Lung microvascular endothelial cell (primary cell): ENCODE results near the gene POMGNT2. TPM values are rescaled to one million over a fixed set of nuclear protein-coding genes. Genes with fewer than 3 reads are reported as not detected.
A peak's percentile ranks its signal among the peaks of the same experiment; 100 is the strongest.

Source experiments
- DNase-seq, 2 donors: peaks; one replicate each; pipeline versions ENCODE4 v3.0.0 to v3.0.0-alpha.2; 2010; ENCODE audit warnings: low read depth in 2 of 2
- total RNA-seq: library from RNA; depleted of rRNA; stranded (reverse); fragments of >200 nt; gene quantifications from 2 replicates; pipeline ENCODE4 v1.2.1, GENCODE V29; 2014

Gene POMGNT2
- 3.3 and 3.8 TPM in 2 replicates for total RNA-seq

DNA sequence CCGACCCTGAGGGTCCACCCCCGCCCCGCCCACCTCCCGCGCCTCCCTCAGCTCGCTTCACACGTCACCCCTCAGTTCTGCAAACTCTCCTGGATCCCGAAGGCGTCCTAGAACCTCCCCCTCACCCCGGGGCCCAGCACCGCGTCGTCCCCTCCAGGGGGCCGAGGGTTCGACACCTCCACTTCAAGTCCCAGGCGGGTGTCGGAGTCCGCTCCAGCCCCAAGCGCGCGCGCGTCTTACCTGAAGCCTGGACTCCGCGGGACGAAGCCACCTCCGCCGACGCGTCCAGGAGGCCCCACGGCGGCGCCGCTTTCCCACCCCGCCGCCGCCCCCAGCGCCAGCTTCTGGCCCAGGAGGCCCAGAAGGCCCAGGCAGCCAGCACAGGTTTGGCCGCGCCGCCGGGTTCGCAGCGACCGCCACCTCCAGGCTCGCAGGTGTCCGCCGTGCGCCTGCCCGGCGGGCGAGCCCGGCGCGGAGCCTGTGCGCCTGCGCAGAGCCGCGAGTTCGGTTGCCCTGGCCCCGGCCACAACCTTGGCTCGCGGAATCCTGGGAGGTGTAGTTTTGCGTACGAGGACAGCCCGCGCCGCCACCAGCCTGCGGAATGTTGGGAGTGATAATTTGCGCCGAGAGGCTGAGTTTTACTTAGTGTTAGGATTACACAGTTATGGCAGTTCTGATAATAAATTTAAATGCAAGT, at the start of gene POMGNT2:
Gene POMGNT2, minus strand, starts transcription at position 484 of the 697 bp plus-strand sequence. CDS start 24,648 bp downstream, outside the sequence.
- peak; percentile 85 to 91 for DNase-seq

DNA sequence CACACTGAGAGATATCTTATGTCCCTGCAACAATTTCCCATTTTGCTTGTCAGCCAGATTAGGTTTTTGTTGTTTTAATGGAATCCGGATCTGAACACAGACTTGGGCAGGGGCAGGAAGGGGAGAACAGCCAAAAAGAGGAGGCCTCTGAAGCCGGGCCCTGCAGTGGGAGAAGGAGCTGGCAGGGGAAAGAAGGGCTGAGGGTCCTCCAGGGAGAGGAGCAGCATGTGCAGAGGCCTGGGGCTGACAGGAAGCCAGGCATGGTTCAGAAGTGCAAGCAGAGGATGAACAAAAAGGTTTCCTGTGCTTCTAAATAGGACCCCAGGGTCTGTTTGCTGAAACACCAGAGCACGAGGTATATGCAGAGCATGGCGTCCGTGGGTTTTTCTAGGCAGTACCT, 49.1 kb upstream of the POMGNT2 start:
- no peak for DNase-seq

DNA sequence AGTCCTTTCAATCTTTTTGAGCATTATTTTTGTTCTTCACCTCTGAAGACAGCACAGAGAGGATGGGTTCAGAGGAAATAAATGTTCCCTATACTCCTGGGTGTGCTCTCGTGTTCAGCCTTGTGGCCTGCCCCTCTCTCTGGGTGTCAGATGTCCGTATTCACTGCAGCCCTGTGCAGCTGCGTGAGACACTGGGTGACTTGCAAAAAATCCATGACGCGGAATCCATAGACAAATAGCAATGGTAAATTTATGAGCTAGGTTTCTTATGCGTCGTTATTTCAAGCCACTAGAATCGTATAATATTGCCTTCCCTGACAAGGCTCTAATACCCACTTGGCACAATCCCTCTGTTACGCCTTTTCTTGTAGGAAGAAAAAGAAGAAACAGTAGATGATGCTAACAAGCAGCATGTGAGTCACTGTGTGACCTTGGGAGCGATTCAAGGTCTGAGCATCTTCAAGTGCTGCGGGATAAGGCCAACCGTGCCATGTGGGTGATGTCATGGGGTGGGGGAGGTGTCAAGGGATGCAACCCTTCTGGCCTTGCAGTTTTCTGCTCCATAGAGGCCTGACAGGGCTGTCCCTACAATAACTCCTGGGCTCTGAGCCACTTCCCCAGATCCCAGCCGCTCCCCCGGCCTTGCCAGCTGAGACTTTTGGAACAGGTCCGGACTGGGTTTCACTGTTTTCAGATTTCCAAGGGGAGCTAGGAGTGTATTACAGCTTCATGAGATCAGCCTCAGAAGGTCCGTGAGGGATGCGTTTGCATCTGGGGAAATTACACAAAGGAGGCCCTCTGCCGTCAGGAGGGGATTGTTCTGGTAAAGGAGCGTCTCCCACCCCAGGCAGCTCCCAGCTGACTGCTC, 47.6 kb upstream of the POMGNT2 start:
- peak in 1 of 2 donors; percentile 19 for DNase-seq

DNA sequence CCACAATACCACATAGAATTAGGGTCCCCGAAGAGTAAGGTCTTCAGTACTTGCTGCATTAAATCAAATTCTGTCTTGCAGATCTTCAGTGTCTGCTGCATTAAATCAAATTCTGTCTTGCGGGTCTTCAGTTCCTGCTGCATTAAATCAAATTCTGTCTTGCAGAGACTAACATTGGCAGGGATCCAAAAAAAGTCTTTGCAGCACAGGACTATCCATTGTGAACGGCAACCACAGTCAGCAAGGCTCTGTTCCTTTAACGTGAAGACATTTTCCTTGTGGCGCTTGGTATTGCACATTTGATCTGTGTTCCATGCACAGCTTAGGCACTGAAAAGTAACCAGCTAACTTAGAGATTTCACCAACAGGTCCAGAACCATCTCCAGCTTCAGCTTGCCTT, 46.8 kb upstream of the POMGNT2 start:
- peak; percentile 12 to 58 for DNase-seq

DNA sequence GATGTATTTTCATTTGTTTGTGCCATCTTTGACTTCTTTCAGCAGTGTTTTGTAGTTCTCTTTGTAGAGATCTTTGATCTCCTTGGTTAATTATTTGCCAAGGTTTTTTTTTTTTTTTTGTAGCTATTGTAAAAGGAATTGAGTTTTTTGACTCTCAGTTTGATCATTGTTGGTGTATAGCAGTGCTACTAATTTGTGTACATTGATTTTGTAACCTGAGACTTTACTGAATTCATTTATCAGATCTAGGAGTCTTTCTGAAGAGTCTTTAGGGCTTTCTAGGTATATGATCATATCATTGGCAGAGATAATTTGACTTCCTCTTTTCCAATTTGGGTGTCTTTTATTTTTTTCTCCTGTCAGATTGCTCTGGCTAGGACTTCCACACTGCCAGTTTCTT, 42.2 kb upstream of the POMGNT2 start:
- DNase-seq: no peak

DNA sequence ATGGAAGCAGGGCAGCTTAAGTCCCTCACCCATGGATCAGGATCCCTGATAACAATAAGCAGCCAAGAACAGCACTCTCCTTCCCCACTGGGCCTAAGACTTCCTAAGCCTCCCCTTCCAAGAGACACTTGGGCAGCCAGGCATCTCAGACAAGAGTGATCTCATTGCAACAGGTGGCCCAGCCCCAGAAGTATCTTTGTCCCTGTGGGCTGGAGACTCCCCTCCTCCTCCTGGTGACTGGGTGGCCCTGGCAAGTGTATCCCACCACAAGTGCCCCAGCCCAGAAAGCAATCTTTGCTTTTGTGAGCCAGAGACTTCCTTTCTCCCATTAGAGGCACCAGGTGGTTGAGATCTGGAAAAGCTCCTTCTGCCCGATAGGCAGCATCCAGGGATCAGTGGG, 40.7 kb upstream of the POMGNT2 start:
- no peak for DNase-seq

DNA sequence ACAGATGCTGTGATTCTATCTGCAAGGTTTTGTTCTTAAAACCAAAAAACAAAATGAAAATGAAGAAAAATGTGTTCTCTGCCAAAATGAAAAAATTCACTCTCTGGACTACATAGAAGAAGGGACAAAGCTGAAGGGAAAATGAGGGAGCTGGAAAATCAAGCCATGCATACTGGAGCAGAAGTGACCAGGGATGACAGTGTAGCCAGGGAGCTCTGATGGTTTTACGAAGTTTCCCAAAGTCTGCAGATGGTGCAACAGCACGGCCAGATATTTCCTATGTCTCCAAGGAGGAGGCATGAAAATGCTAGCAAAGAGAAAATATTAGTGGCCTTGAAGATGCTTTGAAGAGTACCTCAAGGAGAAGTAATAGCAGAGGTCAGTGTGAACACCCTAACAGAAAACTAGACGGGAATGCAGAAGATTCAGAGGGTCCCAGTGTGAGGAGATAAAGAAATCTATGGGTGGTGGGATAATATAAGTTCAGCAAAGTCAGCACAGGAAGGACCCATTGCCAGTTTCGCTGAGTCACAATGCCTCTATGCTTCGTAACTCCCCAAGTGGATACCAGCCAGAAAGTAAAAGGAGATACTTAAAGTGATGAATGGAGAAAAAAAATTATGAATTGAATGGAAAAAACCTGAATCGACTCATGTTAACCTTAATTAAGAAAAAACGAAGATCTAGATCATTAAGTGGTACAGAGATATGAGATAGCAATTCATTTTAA, 39.0 kb upstream of the POMGNT2 start:
- DNase-seq: peak; percentile 40 to 62

DNA sequence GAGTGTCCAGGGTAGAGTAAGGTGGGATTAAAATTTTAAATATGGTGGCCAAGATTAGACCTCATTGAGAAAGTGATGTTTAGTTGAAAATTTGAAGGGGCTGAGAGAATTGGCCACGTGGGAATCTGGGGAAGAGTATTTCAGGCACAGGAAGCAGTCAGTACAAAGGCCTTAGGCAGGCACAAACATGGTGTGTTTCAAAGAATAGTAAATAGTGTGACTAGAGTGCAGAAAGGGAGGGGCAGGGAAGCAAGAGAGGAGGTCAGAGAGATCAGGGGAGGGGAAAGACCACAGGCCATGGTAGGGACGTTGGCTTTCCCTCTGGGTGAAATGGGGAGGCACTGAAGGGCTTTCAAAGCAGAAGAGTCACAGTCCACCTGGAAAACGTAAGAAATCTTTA, 36.6 kb upstream of the POMGNT2 start:
- DNase-seq: no peak

DNA sequence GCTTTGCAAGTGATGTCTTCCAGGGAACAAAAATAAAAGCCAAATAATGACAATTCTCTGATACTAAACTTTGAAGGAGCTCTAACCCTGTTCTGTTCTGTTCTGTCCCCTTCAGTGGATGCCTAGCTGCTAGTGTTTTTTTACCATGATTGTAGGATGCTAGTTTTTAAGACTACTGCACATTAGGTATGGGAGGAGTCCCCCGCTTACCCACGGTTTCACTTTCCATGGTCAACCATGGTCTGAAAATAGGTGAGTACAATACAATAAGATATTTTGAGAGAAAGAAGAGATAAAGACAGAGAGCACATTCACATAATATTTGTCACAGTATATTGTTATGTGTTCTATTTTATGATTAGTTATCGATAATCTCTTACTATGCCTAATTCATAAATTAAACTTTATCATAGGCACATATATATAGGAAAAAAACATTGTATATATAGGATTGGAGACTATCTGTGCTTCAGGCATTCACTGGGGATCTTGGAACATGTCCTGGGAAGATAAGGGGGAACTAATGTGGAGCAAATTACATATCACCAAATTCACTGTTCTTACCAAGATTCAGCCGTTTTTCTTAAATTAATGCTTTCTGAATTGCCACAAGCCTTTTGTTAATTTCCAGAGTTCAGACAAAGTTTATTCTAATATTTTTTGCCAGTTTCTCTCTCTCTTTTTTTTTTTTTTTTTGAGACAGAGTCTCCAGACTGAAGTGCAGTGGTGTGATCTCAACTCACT, 32.8 kb upstream of the POMGNT2 start:
- no peak for DNase-seq

DNA sequence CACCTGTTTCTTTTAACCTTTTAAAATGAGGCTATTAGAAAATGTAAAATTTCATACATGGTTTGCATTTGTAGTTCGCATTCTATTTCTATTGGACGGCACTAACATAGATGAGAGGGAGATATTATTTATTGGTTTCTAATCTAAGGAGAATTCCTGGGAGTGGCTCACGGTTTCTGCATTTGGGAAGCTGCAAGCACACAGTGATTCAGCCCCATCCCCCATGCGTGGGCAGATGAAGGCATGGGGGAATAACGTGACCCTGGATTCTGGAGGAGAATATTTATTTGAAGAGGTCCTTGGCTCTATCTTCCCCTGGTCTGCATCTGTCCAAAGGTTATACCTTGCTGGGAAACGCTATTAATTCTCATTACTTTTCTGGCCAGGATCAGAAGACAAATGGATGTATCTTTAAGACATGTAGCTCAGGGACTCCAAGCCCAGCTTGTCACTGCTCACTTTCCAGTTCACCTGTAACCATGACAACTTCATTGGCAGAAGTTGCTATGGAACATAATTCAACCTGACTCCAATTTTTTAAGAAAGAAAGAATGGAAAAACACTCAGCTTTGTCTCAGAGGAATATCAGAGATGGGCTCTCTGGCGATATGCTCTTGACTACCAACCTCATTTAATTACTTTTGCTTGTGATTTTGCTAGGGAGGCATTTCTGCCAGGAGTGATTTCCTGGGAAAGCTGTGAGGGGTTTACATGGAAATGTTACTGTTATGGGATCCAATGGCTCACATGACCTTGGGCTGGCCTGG, 27.2 kb upstream of the POMGNT2 start:
- peak in 1 of 2 donors; percentile 16 for DNase-seq

DNA sequence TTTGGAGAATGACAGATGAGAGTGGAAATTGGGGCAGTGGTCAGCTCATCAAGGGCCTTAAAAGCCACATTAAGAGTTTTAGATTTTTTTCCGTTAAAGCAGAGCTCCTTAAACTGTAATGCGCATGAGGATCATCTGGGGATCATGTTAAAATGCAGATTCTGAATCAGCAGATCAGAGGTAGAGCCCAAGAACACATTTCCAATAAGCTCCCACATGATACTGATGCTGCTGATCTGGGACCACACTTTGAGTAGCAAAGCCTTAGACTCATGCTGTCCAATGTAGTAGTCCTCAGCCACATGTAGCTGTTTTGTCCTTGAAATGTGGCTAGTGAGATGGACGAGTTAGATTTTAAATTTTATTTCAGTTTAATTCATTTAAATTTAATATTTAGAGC, 26.3 kb upstream of the POMGNT2 start:
- no peak for DNase-seq

DNA sequence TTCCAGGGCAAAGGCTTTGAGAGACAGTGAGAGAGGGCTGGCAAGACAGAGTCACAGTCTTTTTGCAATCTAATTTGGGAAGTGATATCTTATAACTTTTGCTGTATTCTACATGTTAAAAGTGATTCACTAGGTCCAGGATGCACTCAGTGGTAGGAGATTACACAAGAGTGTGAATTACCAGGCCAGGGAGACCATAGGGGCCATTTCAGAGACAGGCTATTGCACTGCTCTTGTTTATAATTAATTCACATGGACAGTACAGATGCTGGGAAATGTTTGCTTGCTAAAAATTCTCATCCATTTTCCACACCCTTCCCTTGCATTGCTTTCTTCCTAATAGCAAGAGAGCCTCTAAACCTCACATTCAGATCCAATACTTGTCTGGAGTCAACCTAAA, 22.6 kb upstream of the POMGNT2 start:
- no peak for DNase-seq

DNA sequence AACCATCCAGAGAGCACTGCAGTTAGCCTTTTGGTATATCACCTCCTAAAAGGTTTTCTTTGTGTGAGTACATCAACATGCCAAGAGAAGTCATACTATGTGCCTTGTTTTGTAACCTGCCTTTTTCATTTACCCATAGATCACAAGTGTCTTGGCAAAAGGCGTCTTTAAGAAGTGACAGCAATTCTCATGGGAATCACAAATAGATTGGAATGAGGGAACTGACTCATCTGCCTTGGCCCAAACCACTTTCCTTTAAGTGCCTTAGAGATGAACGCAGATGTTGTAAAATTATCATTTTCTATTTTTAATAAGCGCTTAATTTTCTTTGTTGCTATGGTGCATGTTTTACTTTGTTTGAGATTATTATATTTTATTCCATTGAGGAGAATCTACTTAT, 20.7 kb upstream of the POMGNT2 start:
- no peak for DNase-seq

DNA sequence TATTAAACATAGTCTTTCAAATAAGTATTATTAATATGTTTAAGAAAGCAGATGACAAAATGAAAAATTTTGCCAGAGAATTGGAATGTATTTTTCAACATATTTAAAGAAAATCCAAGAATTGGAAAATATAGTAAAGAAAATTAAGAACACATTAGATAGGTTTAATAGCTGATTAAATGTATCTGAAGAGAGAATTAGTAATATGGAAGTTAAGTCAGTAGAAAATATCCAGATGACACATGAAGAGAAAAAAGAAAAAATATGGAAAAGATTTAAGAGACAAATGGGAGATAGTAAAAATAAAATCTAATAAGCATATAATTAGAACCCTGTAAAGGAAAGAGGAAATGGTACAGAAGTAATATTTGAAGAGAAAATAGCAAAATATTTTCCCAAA, 18.0 kb upstream of the POMGNT2 start:
- DNase-seq: no peak

DNA sequence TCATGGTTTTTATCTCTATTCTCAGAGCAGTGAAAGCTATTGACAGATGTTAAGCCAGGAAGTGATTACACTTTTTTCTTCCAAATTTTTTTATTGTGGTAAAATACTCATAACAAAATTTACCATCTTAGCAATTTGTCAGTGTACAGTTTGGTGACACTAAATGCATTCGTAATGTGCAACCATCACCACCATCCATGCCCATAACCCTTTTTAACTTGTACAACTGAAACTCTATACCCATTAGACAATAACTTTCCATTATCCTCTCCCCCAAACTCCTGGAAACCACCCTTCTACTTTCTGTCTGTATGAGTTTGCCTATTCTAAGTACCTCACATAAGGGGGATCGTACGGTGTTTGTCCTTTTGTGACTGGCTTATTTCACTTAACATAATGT, 15.1 kb upstream of the POMGNT2 start:
- DNase-seq: no peak

DNA sequence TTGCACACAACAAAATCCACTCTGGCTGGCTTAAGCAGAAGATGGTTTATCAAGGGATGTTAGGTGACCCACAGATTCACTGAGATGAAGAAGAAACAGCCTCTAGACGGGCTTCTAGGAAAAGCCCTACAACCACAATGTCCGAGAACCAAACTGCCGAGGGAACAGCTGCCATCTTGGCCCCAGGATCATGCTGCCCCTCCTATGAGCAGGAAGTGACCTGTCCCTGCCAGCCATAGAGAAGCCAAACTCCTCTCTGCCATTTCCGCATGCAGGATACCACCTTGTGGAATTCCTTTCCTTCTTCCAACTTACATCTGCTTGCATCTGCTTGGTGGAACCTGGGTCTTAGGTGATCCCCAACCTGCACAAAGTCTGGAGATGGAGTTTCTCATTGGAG, 11.4 kb upstream of the POMGNT2 start:
- no peak for DNase-seq

DNA sequence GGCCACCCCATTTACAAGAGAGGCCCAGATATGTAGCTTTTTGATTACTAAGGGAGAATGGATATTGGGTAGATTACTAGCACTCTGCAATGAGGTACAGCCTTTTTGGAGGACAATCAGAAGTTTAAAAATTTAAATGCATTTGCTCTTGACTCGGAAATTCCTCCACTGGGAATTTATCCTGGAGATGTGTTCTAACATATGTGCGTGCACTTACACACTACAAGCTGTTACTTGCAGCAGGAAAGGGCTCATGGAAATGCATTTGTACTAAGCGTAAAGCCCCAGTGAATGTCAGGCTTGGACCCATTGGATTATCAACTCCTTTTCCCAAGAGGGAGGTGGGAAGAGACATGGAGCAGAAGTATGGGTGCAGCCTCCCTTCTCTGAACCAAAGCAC, 7.8 kb upstream of the POMGNT2 start:
- no peak for DNase-seq

DNA sequence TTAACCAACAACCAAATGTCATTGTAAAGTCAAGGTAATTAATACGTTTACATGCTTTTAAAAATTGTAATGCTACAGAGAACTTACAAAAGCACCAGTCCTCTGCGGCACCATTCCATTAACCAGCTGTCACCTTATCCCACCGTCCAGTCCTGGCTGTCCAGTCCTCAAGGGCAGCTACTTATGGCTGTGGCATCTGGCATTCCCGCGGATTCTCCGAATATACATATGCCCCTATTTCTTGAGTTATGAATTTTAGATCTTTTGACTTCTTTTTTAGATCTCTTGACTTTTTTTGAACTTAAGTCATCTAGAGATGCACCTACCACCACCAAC, 382 bp upstream of the POMGNT2 start:
- no peak for DNase-seq

DNA sequence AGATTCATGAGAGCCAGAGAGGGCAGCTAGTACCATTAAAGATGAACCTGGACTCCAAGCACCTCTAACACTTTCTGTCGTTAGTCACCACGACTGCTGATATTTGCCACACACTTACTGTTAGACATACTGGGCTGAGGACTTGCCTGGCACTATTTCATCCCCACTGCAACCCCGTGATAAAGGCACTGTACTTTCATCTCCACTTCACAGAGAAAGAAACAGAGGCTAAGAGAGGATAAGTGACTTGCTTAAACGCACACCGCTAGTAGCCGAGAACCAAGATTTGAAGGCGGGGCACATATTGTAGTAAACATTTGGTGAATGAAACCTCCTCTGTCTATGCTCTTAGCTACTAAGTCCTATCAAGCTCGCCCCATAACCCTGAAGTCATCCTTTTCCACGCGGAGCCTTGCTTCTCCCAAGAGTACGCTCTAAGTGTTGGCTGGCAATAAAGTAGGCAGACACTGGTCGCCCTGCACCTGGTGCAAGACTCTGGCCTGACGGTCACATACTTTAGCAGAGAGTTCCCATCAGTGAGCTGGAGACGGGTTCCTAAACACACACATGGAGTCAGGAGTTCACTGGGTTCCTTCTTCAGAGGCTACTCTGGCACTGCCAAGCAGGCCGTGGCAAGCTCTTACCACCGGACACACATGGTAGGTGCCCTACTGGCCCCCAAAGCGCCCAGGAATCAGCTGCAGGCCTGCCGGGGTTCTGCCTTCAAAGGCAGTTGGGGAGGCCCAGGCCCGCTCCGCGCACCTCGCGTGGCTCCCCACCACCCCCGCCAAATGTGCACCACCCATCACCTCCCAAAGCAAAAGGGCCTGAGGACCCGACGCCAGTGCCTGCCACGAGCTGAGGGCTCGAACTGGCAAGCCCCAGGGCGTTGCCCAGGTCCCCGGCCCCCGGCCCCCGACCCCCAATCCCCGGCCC, 951 bp downstream of the POMGNT2 start:
- no peak for DNase-seq

DNA sequence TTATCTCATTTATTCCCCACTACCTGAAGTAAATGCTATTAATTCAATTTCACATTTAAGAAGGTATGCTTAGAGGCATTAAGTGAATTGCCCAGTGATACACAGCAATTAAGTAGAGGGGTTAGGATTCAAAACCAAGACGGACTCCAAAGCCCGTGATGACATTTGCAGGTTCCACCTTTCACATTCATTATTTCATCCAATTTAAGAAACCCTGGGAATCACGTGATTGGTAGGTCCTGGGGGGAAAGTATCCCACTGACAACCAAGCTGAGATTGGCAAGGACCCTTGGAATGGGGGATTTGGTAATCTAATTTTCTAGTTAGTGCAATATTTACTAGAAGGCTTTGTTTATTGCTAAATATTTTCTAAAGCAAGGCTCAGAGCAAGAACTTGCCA, 1.8 kb downstream of the POMGNT2 start:
- DNase-seq: no peak
